SIG-M5 treated with dmso at 0.1 percent for 504 hours (cell line): ENCODE results near the gene BCL11A.
"Not testable (repeated sequence)": the region's sequence is repeated elsewhere in the genome, so short reads cannot be mapped to it uniquely, and the experiment has no call there.

Experiments used
- DNase-seq: peaks from one replicate; lab custom pipeline; 2025; ENCODE audit not compliant: unreplicated experiment; lab: John Stamatoyannopoulos, UW

BCL11A gene

GRCh38 chr2:60440079-60440766, 113.2 kb downstream of the BCL11A start:
- no peak for DNase-seq

GRCh38 chr2:60439219-60439974, 114.1 kb downstream of the BCL11A start:
- peak; percentile 96 for DNase-seq

GRCh38 chr2:60438653-60439052, 114.8 kb downstream of the BCL11A start:
- DNase-seq: no peak

- DNase-seq: no peak
Measured at GRCh38 chr2:60438131-60438530, 115.3 kb downstream of the BCL11A start.

GRCh38 chr2:60437080-60437696, 116.3 kb downstream of the BCL11A start:
- no peak for DNase-seq

GRCh38 chr2:60433018-60433596, 120.3 kb downstream of the BCL11A start:
- no peak for DNase-seq

- DNase-seq: no peak
Measured at GRCh38 chr2:60432035-60432601, 121.3 kb downstream of the BCL11A start.

- no peak for DNase-seq
Measured at GRCh38 chr2:60429681-60430080, 123.8 kb downstream of the BCL11A start.

- no peak for DNase-seq
Measured at GRCh38 chr2:60426880-60427279, 126.6 kb downstream of the BCL11A start.

GRCh38 chr2:60426341-60426740, 127.1 kb downstream of the BCL11A start:
- DNase-seq: no peak

- DNase-seq: no peak
Measured at GRCh38 chr2:60424233-60424632, 129.2 kb downstream of the BCL11A start.

GRCh38 chr2:60423505-60423904, 129.9 kb downstream of the BCL11A start:
- no peak for DNase-seq

GRCh38 chr2:60422826-60423483, 130.5 kb downstream of the BCL11A start:
- DNase-seq: no peak

GRCh38 chr2:60417210-60417609, 136.2 kb downstream of the BCL11A start:
- not testable (repeated sequence) for DNase-seq

GRCh38 chr2:60416221-60417008, 137.0 kb downstream of the BCL11A start:
- DNase-seq: no peak

GRCh38 chr2:60415814-60416213, 137.6 kb downstream of the BCL11A start:
- no peak for DNase-seq

GRCh38 chr2:60414495-60415138, 138.8 kb downstream of the BCL11A start:
- DNase-seq: no peak

GRCh38 chr2:60413814-60414168, 139.7 kb downstream of the BCL11A start:
- DNase-seq: no peak

- DNase-seq: no peak
Measured at GRCh38 chr2:60413069-60413813, 140.2 kb downstream of the BCL11A start.
